GM12864 (cell line): Measurements from ENCODE around the gene MEF2C.

Experiments used
- DNase-seq: peaks from one replicate; pipeline ENCODE4 v3.0.0-alpha.2; 2011; ENCODE audit warnings: low read depth
- H3K4me3 ChIP-seq: 2 replicates; pipeline ENCODE4 v1.5.1; 2011; ENCODE audit warnings: mild to moderate bottlenecking, low read depth, low read length, control low read depth
- CTCF ChIP-seq: IDR thresholded peaks from 2 replicates; pipeline ENCODE4 v1.5.1; 2011; ENCODE audit warnings: low read depth, mild to moderate bottlenecking, moderate library complexity, low read length, control low read depth, inconsistent platforms; ENCODE audit errors: missing control alignments

Gene MEF2C

DNA sequence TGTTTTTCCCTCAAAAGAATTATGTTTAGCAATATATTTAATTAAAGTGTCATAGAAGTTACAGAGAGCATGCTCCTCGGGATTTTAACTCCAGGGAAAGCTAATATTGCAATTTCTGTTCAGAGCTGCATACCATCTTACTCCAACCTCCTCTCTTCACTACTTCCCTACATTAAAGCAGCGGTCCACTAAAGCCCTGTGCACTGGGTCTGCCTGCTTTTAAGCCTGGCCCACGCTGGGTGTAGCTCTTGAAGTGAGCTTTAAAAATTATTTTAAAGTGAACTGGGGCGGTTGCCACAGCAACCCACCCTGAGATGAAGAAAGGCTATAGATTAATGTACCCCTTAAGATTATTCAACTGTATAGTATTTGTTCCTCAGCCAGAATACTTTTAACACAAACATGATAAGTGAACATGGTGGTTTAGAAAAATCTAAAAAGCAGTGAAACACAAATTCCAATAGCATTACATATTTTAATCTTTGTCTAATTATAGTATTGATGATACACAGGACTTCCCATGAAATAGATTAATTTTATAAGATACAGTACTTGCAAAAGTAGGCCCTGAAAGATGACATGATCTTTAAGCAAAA, 3.9 kb upstream of the MEF2C start:
- no peak for DNase-seq
- H3K4me3 ChIP-seq = peak overlapping the region; percentile 39
- TF ChIP-seq CTCF = no peak

DNA sequence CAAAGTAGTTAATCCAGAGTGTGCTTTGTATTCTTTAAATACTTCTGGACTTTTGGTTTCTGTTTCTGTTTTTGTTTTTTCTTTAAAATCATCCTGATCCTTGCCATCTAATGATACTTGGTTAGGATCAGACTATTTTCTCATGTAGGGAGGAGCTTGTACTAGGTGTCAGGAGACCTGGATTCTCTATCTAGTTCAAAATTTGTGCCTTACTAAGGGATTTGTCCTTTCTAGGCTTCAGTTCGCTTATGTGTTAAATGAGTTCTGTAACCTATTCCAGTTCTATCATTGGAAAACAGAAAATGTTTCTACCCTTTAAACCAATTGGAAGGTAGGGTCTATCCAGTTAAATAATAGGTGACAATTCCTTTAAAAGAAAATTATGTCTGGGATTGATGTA, 3.3 kb upstream of the MEF2C start:
- peak overlapping the region; percentile 48 for H3K4me3 ChIP-seq
- no peak for DNase-seq
- no peak for TF ChIP-seq CTCF

- H3K4me3 ChIP-seq = peak overlapping the region; percentile 89
- no peak for TF ChIP-seq CTCF
- no peak for DNase-seq
Observed at GRCh38 chr5:88885002-88885401, 2.0 kb upstream of the MEF2C start.

GRCh38 chr5:88884608-88884877, 1.6 kb upstream of the MEF2C start:
- DNase-seq = no peak
- TF ChIP-seq CTCF = no peak
- peak overlapping the region; percentile 89 for H3K4me3 ChIP-seq

DNA sequence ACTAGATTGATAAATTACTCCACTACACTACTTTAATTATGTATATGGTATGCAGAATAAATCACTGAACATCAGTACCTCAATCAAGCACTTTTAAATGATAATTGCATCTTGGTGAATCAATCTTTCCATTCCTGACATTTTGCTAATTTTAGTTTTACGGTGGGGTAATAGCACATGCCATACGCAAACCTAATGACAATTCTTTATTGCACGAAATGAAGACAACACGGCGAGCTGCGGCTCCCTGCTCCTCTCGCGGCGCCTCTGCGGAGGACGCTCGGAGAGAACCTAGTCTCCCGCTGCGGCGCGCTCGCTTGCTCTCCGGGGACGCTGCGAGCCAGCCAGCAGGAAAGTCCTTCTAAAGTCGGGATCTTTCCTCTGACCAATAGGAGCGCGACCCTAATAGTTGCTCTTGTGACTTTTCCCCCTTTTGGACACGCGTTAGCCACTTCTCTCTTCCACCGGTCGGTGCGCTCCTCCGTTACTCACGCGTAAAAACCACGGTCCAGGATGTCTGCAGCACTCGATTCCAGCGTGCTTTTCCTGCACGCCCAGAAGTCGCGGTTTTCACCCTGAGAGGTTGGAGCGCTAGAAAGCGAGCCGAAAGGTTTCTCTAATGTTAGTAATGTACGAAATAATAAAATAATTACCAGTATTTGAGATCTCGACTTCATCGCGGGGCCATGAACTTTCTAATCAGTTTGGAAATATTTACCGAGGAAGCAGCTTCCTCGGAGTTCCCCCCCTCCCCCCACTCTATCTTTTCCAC, 1.0 kb upstream of the MEF2C start:
- peak overlapping the region; percentile 89 for H3K4me3 ChIP-seq
- TF ChIP-seq CTCF = no peak
- no peak for DNase-seq

- peak overlapping the region; percentile 89 for H3K4me3 ChIP-seq
- TF ChIP-seq CTCF = no peak
- DNase-seq = no peak
Observed at GRCh38 chr5:88882276-88883038, 527 bp downstream of the MEF2C start.
